Measurements from ENCODE around the gene TSPYL1. TPM values are rescaled to one million over a fixed set of nuclear protein-coding genes. Genes with fewer than 3 reads are reported as not detected.

The TSPYL1 gene
- total and polyA plus RNA-seq, 10 of the 15 experiments (the other 5 are each of a cell fraction or from before 2014, with no cell fraction given), result 22.9 to 44.1 (median 27.0) TPM

DNA sequence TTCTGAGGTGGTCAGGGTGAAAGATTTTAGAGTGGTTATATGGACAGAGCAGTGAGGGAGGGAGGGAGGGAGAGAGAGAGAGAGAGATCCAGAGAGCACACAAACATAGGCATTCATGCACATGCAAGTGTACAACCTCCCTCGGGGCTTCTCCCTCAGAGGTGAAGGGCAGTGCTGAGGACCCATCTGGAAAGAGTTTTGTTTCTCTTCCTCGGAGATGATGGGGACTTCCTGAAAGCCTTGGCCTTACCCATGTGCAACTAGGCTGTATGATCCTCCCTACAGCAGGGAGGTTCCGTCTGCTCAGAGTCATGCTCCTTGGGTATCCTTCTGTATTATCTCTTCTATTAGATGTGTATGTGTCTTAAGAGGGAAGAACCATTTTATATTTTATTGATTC is 21.4 kb upstream of the TSPYL1 start:
- no peak for ATAC-seq

DNA sequence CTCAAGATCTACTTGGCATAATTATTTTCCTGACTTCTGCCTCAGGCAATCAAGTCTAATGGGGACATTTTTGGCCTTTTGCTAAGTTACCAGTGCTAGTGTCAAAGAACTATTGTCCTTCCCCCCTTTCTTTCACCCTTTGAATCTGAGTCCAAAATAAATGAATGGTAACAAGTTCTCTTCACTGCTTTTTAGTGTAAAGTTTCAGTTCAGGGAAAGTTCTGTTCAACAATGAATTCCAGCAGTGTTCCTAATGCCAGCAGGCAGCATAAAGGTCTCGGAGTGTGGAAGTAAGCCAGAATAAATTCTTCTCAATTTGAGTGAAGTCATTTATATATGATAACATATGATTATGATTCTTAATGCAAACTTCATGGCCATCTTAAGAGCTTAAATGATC is 20.8 kb upstream of the TSPYL1 start:
- DNase-seq (ENCODE audit: low read depth, low spot score) (no peak), ATAC-seq (no peak), FAIRE-seq (no peak)
- no peak overlapping the region for H3K27ac ChIP-seq (ENCODE audit: control insufficient read depth, insufficient read depth)
- H3K4me2 ChIP-seq (ENCODE audit: control insufficient read depth, insufficient read depth), result no peak overlapping the region
- H3K36me3 ChIP-seq (ENCODE audit: control insufficient read depth in 2 of 2, insufficient read depth in 2 of 2, low read length in 1 of 2), result no peaks in the 10 kb centered on the region
- WGBS (ENCODE audit: insufficient coverage, insufficient replicate concordance, low lambda C conversion rate, missing lambda C conversion rate), result 93% methylated on average over 1 of the region's 1 CpG
- BruUV-seq (replicated peaks), result no TSS peak
- ChIA-PET CTCF (no interaction called here), SMC1A (ENCODE audit: uncharacterized antibody, unreplicated experiment) (interaction anchor here (2.0 kb wide), 1 partner anchor 13 kb away, joined by 4 read pairs; no protein-coding TSS in a partner anchor), POLR2A (no interaction called here), RAD21 (ENCODE audit: unreplicated experiment) (no interaction called here)
- no peaks in the 10 kb centered on the region for H3K27me3 ChIP-seq (replicated peaks in 1 of 2; ENCODE audit: control insufficient read depth in 2 of 2, insufficient read depth in 2 of 2, low read length in 1 of 2)
- intact Hi-C loops (cut with micrococcal nuclease; ENCODE audit: unreplicated experiment), result no loop called here
- H4K20me1 ChIP-seq (ENCODE audit: control insufficient read depth, insufficient read depth), result no peaks in the 10 kb centered on the region
- no peak overlapping the region for H3K4me3 ChIP-seq
- H3K9ac ChIP-seq (ENCODE audit: control insufficient read depth, insufficient read depth, low read length), result no peak overlapping the region
- H2AFZ ChIP-seq (ENCODE audit: control insufficient read depth, low read depth, low read length), result no peak overlapping the region
- H3K79me2 ChIP-seq (ENCODE audit: control insufficient read depth, insufficient read depth, low read length), result no peaks in the 10 kb centered on the region
- peaks cover 6% of the 10 kb centered on the region; the same call in 1 of the 2 replicates for H3K4me1 ChIP-seq (ENCODE audit: control insufficient read depth, insufficient read depth, low read length)
- in situ Hi-C loops (cut with MboI), result no loop called here
- H3K9me3 ChIP-seq (replicated peaks; ENCODE audit: control insufficient read depth, insufficient read depth, low read length), result peaks cover 4% of the 10 kb centered on the region; the same call in 2 of the 3 replicates
- TF ChIP-seq JUND (IDR thresholded peaks at IDR 0.05; ENCODE audit: low read depth, low read length) (no peak), ZBED1 (IDR thresholded peaks at IDR 0.05; ENCODE audit: borderline replicate concordance) (no peak), YY1 (IDR thresholded peaks at IDR 0.05; ENCODE audit: low read depth, low read length) (no peak), JUNB (IDR thresholded peaks at IDR 0.05) (no peak), SPI1 (IDR thresholded peaks at IDR 0.05; ENCODE audit: borderline replicate concordance, insufficient read depth, low read depth, low read length) (no peak), ETV6 (conservative IDR thresholded peaks at IDR 0.05 in 1 of 2, IDR thresholded peaks at IDR 0.05 in 1 of 2; ENCODE audit: borderline replicate concordance in 1 of 2, low read depth in 1 of 2) (no peak)
- TF ChIP-seq, protein P1, sequence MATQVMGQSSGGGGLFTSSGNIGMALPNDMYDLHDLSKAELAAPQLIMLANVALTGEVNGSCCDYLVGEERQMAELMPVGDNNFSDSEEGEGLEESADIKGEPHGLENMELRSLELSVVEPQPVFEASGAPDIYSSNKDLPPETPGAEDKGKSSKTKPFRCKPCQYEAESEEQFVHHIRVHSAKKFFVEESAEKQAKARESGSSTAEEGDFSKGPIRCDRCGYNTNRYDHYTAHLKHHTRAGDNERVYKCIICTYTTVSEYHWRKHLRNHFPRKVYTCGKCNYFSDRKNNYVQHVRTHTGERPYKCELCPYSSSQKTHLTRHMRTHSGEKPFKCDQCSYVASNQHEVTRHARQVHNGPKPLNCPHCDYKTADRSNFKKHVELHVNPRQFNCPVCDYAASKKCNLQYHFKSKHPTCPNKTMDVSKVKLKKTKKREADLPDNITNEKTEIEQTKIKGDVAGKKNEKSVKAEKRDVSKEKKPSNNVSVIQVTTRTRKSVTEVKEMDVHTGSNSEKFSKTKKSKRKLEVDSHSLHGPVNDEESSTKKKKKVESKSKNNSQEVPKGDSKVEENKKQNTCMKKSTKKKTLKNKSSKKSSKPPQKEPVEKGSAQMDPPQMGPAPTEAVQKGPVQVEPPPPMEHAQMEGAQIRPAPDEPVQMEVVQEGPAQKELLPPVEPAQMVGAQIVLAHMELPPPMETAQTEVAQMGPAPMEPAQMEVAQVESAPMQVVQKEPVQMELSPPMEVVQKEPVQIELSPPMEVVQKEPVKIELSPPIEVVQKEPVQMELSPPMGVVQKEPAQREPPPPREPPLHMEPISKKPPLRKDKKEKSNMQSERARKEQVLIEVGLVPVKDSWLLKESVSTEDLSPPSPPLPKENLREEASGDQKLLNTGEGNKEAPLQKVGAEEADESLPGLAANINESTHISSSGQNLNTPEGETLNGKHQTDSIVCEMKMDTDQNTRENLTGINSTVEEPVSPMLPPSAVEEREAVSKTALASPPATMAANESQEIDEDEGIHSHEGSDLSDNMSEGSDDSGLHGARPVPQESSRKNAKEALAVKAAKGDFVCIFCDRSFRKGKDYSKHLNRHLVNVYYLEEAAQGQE (IDR thresholded peaks at IDR 0.05; ENCODE audit: low read depth, low read length), result no peak
- TF ChIP-seq, protein P2, sequence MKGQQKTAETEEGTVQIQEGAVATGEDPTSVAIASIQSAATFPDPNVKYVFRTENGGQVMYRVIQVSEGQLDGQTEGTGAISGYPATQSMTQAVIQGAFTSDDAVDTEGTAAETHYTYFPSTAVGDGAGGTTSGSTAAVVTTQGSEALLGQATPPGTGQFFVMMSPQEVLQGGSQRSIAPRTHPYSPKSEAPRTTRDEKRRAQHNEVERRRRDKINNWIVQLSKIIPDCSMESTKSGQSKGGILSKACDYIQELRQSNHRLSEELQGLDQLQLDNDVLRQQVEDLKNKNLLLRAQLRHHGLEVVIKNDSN (IDR thresholded peaks at IDR 0.05; ENCODE audit: borderline replicate concordance, extremely low read length, insufficient read depth, low read depth, low read length), result no peak

More for the DNA sequence above, 21.4 kb upstream of the TSPYL1 start:
- POLR2A ChIA-PET, result no interaction called here
- Histone ChIP-seq H3K4me3 (no peak overlapping the region), H3K36me3 (ENCODE audit: control insufficient read depth in 2 of 2, insufficient read depth in 2 of 2, low read length in 1 of 2) (no peaks in the 10 kb centered on the region), H3K27ac (ENCODE audit: control insufficient read depth, insufficient read depth) (no peak overlapping the region), H3K9me3 (replicated peaks; ENCODE audit: control insufficient read depth, insufficient read depth, low read length) (peaks cover 4% of the 10 kb centered on the region; the same call in 2 of the 3 replicates), H2AFZ (ENCODE audit: control insufficient read depth, low read depth, low read length) (no peak overlapping the region), H3K27me3 (replicated peaks in 1 of 2; ENCODE audit: control insufficient read depth in 2 of 2, insufficient read depth in 2 of 2, low read length in 1 of 2) (no peaks in the 10 kb centered on the region), H3K4me1 (ENCODE audit: control insufficient read depth, insufficient read depth, low read length) (peaks cover 6% of the 10 kb centered on the region; the same call in 1 of the 2 replicates), H3K4me2 (ENCODE audit: control insufficient read depth, insufficient read depth) (no peak overlapping the region), H3K79me2 (ENCODE audit: control insufficient read depth, insufficient read depth, low read length) (no peaks in the 10 kb centered on the region), H3K9ac (ENCODE audit: control insufficient read depth, insufficient read depth, low read length) (no peak overlapping the region), H4K20me1 (ENCODE audit: control insufficient read depth, insufficient read depth) (no peaks in the 10 kb centered on the region)
- intact Hi-C loops (cut with micrococcal nuclease; ENCODE audit: unreplicated experiment), result no loop called here
- TF ChIP-seq, protein P3, sequence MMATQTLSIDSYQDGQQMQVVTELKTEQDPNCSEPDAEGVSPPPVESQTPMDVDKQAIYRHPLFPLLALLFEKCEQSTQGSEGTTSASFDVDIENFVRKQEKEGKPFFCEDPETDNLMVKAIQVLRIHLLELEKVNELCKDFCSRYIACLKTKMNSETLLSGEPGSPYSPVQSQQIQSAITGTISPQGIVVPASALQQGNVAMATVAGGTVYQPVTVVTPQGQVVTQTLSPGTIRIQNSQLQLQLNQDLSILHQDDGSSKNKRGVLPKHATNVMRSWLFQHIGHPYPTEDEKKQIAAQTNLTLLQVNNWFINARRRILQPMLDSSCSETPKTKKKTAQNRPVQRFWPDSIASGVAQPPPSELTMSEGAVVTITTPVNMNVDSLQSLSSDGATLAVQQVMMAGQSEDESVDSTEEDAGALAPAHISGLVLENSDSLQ (IDR thresholded peaks at IDR 0.05), result no peak
- TF ChIP-seq, protein P4, sequence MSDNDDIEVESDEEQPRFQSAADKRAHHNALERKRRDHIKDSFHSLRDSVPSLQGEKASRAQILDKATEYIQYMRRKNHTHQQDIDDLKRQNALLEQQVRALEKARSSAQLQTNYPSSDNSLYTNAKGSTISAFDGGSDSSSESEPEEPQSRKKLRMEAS (IDR thresholded peaks at IDR 0.05; ENCODE audit: low read depth, low read length), result no peak
- no peak for TF ChIP-seq CHD4 (IDR thresholded peaks at IDR 0.05)
- TF ChIP-seq NR2F1 (conservative IDR thresholded peaks at IDR 0.05), result no peak
- DNase-seq (ENCODE audit: low read depth, low spot score) (no peak), FAIRE-seq (no peak)
- RAD21 ChIA-PET (ENCODE audit: unreplicated experiment), result no interaction called here
- in situ Hi-C loops (cut with MboI), result no loop called here
- WGBS (ENCODE audit: insufficient coverage, insufficient replicate concordance, low lambda C conversion rate, missing lambda C conversion rate), result 85% methylated on average over 3 of the region's 3 CpGs
- no TSS peak for BruUV-seq (replicated peaks)
- CTCF ChIA-PET, result no interaction called here
- SMC1A ChIA-PET (ENCODE audit: uncharacterized antibody, unreplicated experiment), result interaction anchor here (2.0 kb wide), 1 partner anchor 13 kb away, joined by 4 read pairs; no protein-coding TSS in a partner anchor
